HG03571 (cell line): ENCODE measurements around the gene FLYWCH2.
"Not testable (repeated sequence)": the region's sequence is repeated elsewhere in the genome, so short reads cannot be mapped to it uniquely, and the experiment has no call there.

ENCODE experiments used
- ATAC-seq: cut with Tn5 transposase; IDR thresholded peaks from one replicate; pipeline ENCODE4 v1.9.1; 2021; ENCODE audit not compliant: unreplicated experiment

Gene FLYWCH2

DNA sequence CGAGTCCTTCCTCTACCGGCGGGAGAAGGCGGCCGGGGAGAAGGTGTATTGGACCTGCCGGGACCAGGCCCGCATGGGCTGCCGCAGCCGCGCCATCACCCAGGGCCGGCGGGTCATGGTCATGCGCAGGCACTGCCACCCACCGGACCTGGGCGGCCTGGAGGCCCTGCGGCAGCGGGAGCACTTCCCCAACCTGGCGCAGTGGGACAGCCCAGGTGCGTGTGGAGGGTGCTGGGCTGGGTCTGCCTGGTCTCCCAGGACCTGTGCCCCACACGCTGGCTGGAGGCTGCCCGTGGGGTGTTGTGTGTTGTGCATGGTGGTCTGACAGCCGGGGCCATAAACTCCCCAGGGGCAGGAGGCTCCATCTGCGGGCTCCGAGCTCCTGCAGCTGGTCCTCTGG, 54.2 kb downstream of the FLYWCH2 start:
- ATAC-seq = no peak

DNA sequence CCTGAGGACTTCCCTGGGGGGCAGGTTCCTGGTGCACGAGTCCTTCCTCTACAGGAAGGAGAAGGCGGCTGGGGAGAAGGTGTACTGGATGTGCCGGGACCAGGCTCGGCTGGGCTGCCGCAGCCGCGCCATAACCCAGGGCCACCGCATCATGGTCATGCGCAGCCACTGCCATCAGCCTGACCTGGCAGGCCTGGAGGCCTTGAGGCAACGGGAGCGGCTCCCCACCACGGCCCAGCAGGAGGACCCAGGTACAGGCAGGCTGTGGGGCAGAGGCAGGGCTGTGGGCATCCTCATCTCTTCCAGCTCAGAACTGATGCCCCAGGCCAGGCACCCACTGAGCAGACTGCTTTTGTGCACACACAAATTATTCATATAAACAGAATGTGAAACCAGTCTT, 55.2 kb downstream of the FLYWCH2 start:
- ATAC-seq = no peak

DNA sequence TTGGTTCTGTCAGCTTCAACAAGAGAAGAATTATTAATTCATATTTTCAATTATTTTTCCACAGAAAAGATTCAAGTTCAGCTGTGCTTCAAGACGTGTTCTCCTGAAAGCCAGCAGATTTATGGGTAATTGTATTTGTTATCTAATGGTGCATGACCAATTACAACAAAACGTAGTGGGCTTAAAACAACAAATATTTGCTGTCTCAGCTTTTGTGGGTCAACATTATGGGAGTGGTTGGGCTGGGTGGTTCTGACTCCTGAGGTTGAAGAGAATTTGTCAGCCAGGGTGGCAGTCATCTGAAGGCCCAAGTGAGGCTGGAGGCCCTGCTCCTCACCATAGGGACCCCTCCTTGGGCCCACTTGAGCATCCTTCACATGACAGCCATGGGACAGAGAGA, 57.0 kb downstream of the FLYWCH2 start:
- no peak for ATAC-seq

DNA sequence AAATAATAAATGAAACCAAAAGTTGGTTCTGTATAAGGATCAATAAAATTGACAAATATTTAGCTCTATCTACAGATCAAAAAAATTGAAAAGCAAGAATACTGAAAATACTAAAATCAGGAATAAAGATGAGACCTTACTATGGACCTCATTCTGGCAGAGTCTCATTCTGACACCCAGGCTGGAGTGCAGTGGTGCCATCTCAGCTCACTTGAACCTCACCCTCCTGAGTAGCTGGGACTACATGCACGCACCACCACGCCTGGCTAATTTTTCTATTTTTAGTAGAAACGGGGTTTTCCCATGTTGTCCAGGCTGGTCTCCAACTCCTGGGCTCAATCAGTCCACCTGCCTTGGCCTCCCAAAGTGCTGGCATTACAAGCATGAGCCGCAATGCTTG, 59.0 kb downstream of the FLYWCH2 start:
- no peak for ATAC-seq

DNA sequence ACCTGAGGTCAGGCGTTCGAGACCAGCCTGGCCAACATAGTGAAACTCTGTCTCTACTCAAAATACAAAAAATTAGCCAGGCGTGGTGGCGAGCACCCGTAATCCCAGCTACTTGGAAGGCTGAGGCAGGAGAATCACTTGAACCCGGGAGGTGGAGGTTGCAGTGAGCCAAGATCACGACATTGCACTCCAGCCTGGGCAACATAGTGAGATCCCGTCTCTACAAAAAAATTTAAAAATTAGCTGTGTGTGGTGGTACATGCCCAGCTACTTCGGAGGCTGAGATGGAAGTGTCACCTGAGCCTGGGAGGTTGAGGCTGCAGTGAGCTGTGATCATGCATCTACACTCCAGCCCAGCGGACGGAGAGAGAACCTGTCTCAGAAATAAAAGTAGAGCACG, 60.7 kb downstream of the FLYWCH2 start:
- not testable (repeated sequence) for ATAC-seq

DNA sequence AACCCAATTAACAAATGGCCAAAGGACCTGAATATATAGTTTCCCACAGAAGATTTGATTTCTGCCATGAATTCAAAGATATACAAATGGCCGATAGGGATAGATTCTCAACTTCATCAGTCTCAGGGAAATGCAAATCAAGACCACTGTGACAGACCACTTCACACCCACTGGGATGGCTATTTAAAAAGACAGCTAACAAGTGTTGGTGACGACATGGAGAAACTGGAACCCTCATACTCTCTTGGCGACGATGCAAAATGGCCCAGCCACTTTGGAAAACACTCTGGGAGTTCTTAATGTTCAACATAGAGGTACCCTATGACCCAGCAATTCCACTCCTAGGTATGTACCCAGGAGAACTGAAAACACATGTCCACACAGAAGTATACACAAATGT, 63.6 kb downstream of the FLYWCH2 start:
- ATAC-seq = no peak
